NT2/D1 (cell line): ENCODE measurements around the gene ZFP36L1.

Experiments
- SUZ12 ChIP-seq: IDR thresholded peaks from 2 replicates; pipeline ENCODE4 v1.6.1; 2011; ENCODE audit not compliant: insufficient read length, insufficient read depth; ENCODE audit errors: extremely low read depth
- YY1 ChIP-seq: IDR thresholded peaks from 2 replicates; pipeline ENCODE4 v1.6.1; 2011; ENCODE audit not compliant: insufficient read length, insufficient read depth
- ZNF274 ChIP-seq: IDR thresholded peaks from 2 replicates; pipeline ENCODE4 v1.6.1; 2011; ENCODE audit warnings: mild to moderate bottlenecking, low read depth, low read length

DNA sequence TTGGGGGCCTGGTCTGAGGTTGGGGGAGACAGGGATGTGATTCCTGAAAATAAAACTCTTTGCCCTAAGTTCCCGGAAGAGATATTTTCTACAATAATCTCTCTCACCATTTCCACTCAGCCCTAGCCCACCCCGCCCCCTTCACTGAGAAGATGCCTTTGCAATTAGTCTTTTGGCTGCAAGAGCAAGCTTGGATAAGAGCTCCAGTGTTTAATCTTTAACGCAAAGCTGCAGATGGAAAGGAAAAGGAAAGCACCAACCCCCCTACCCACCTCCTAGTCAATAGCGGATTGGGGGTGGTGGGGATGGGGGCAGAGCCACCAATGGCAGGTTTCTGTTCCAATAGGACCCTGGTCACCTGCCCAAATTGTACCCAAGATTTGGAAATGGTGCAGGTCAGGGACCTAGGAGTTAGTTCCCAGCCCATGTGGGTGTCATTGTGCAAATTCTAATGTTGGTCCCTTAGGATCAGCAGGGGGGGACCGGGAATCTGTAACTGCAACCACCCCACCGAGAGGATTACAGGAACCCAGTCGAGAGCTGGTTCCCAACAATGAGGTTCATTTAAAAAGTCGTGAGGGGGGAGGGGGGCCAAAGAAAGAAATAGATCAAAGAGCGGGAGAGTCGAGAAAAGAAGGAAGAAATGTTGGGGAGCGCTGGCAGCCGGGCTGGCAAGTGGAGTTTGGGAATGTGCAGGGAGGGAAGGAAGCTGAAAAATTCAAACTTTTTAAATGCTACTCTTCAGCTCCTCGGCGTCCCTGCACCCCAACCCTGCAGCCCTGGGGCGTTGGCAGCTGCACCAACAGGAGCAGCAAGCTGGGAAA lies 1.6 kb downstream of the ZFP36L1 start:
- TF ChIP-seq SUZ12 (no peak), YY1 (no peak), ZNF274 (no peak)
